Astrocyte (in vitro differentiated cells and primary cell): ENCODE data around the gene ASB6.

Experiments used
- EZH2 ChIP-seq: IDR thresholded peaks from 2 replicates; pipeline ENCODE4 v1.6.1; 2012; ENCODE audit warnings: mild to moderate bottlenecking, low read length, inconsistent platforms; ENCODE audit not compliant: insufficient read depth
- TF ChIP-seq, protein P1 (sequence below): IDR thresholded peaks from 2 replicates; pipeline ENCODE4 v1.5.1; 2011; ENCODE audit warnings: low read depth, mild to moderate bottlenecking, inconsistent platforms, low read length, moderate library complexity; ENCODE audit not compliant: insufficient read depth

DNA sequence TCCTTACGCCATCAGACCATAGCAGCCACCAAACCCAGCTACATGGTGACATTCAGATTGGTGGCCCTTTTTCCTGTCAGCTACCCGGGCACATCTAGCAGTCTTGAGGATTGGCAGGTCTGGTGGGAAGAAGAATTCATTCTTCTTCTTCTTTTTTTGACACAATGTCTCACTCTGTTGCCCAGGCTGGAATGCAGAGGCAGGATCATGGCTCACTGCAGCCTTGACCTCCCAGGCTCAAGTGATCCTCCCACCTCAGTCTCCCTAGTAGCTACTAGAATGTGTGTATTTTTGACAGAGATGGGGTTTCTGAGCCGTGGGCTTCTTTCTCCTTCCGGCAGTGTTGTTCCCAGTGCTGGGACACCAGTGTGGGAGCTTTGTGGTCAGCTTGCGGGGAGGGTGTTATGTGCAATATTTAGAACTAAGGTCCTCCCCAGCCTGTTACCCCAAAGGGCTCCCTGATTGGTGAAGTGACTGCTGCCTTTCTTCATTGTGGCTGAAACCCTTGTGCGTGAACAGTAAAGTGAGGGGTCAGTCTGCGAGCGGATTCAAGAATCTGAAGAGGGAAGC is 12.6 kb downstream of the ASB6 start:
- TF ChIP-seq, protein P1, sequence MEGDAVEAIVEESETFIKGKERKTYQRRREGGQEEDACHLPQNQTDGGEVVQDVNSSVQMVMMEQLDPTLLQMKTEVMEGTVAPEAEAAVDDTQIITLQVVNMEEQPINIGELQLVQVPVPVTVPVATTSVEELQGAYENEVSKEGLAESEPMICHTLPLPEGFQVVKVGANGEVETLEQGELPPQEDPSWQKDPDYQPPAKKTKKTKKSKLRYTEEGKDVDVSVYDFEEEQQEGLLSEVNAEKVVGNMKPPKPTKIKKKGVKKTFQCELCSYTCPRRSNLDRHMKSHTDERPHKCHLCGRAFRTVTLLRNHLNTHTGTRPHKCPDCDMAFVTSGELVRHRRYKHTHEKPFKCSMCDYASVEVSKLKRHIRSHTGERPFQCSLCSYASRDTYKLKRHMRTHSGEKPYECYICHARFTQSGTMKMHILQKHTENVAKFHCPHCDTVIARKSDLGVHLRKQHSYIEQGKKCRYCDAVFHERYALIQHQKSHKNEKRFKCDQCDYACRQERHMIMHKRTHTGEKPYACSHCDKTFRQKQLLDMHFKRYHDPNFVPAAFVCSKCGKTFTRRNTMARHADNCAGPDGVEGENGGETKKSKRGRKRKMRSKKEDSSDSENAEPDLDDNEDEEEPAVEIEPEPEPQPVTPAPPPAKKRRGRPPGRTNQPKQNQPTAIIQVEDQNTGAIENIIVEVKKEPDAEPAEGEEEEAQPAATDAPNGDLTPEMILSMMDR: no peak
- no peak for TF ChIP-seq EZH2
